GM12878 (cell line): Measurements from ENCODE around the gene TUBB1. TPM values are rescaled to one million over a fixed set of nuclear protein-coding genes. Genes with fewer than 3 reads are reported as not detected.
A peak's percentile ranks its signal among the peaks of the same experiment; 100 is the strongest.

Experiments
- DPF2 ChIP-seq: fragments of 450-650 bp; IDR thresholded peaks from 2 replicates; pipeline ENCODE4 v1.6.1; 2017; ENCODE audit warnings: mild to moderate bottlenecking
- KDM1A ChIP-seq: fragments of 200-600 bp; sonication (generic); IDR thresholded peaks from 2 replicates; pipeline ENCODE4 v1.6.1; 2016; ENCODE audit warnings: borderline replicate concordance
- LARP7 ChIP-seq: fragments of 450-650 bp; IDR thresholded peaks from 2 replicates; pipeline ENCODE4 v1.6.1; 2017; ENCODE audit warnings: mild to moderate bottlenecking
- MXI1 ChIP-seq: fragments of 150-350 bp; IDR thresholded peaks from 2 replicates; pipeline ENCODE4 v1.6.1; 2011; ENCODE audit warnings: low read depth, mild to moderate bottlenecking, inconsistent platforms, low read length, improper control_type of control experiment
- NFXL1 ChIP-seq: fragments of 450-650 bp; IDR thresholded peaks from 2 replicates; pipeline ENCODE4 v1.6.1; 2017; ENCODE audit warnings: antibody characterized with exemption, mild to moderate bottlenecking, borderline replicate concordance
- NRF1 ChIP-seq: conservative IDR thresholded peaks from 2 replicates; pipeline ENCODE4 v1.6.1; 2011; ENCODE audit warnings: mild to moderate bottlenecking, low read depth, low read length, improper control_type of control experiment
- RAD21 ChIP-seq: IDR thresholded peaks from 2 replicates; pipeline ENCODE4 v1.6.1; 2011; ENCODE audit warnings: mild to moderate bottlenecking, low read depth, low read length, moderate library complexity; ENCODE audit not compliant: insufficient read depth
- RELA ChIP-seq: fragments of 450-650 bp; IDR thresholded peaks from 2 replicates; pipeline ENCODE4 v1.8.0; 2014; ENCODE audit warnings: borderline replicate concordance; ENCODE audit not compliant: partially characterized antibody
- SP1 ChIP-seq: IDR thresholded peaks from one replicate; pipeline ENCODE4 v1.6.1; 2011; ENCODE audit warnings: low read depth, low read length
- TARDBP ChIP-seq: IDR thresholded peaks from 2 replicates; pipeline ENCODE4 v1.6.1; 2016; ENCODE audit warnings: borderline replicate concordance
- YY1 ChIP-seq: IDR thresholded peaks from 2 replicates; pipeline ENCODE4 v1.6.1; 2011; ENCODE audit warnings: low read depth, mild to moderate bottlenecking, low read length
- polyA plus RNA-seq, 11 experiments: library from polyadenylated mRNA; depleted of rRNA in 4 of 11; unstranded in 6 of 11; stranded (reverse) in 5 of 11; fragments of >200 nt; fragmentation: Nextera tagmentation in 4 of 11; fragmentation: Illumina TruSeq in 1 of 11; extraction: Ambion mirVana in 4 of 11; extraction: Trizol in 1 of 11; gene quantifications; 1 replicate in 1 of 11; 2 replicates in 10 of 11; pipeline versions ENCODE4 v1.2.1 to v1.2.3, GENCODE V29; 2011 to 2016; ENCODE audit warnings: inconsistent platforms in 2 of 11, missing spikeins in 2 of 11, low read depth in 1 of 11
- total RNA-seq, 4 experiments: library from RNA; depleted of rRNA in 3 of 4; stranded (reverse); fragments of >200 nt in 3 of 4; fragmentation: Illumina TruSeq in 1 of 4; extraction: Trizol in 1 of 4; gene quantifications; 2 replicates each; pipeline versions ENCODE4 v1.2.1 to v1.2.3, GENCODE V29; 2013 to 2021
- TF ChIP-seq, protein P1 (sequence below): fragments of 450-650 bp; formaldehyde crosslinking; IDR thresholded peaks from 2 replicates; pipeline ENCODE4 v1.5.0; 2022; ENCODE audit warnings: mild to moderate bottlenecking, missing genetic modification characterization
- TF ChIP-seq, protein P2 (sequence below): IDR thresholded peaks from 2 replicates; pipeline ENCODE4 v1.6.1; 2012; ENCODE audit warnings: low read length, inconsistent platforms
- TF ChIP-seq, protein P3 (sequence below): fragments of 450-650 bp; IDR thresholded peaks from 2 replicates; pipeline ENCODE4 v1.6.1; 2017; ENCODE audit warnings: mild to moderate bottlenecking, moderate library complexity
- TF ChIP-seq, protein P4 (sequence below), 3 experiments: IDR thresholded peaks in 2 of 3; conservative IDR thresholded peaks in 1 of 3; 2 replicates each; pipeline ENCODE4 v1.5.1; 2011; ENCODE audit warnings: low read depth in 3 of 3, low read length in 3 of 3, mild to moderate bottlenecking in 3 of 3, control low read depth in 2 of 3, moderate library complexity in 2 of 3, inconsistent platforms in 1 of 3, mixed read lengths in 1 of 3; ENCODE audit not compliant: control insufficient read depth in 2 of 3, insufficient read depth in 1 of 3; ENCODE audit errors: extremely low read depth in 1 of 3
- TF ChIP-seq, protein P5 (sequence below): fragments of 450-650 bp; IDR thresholded peaks from 2 replicates; pipeline ENCODE4 v1.6.1; 2016; ENCODE audit warnings: mild to moderate bottlenecking

The TUBB1 gene
- total and polyA plus RNA-seq, 10 of the 15 experiments (the other 5 are each of a cell fraction or from before 2014, with no cell fraction given), result 0.02 to 0.20 (median 0.06) TPM; not detected in 3

DNA sequence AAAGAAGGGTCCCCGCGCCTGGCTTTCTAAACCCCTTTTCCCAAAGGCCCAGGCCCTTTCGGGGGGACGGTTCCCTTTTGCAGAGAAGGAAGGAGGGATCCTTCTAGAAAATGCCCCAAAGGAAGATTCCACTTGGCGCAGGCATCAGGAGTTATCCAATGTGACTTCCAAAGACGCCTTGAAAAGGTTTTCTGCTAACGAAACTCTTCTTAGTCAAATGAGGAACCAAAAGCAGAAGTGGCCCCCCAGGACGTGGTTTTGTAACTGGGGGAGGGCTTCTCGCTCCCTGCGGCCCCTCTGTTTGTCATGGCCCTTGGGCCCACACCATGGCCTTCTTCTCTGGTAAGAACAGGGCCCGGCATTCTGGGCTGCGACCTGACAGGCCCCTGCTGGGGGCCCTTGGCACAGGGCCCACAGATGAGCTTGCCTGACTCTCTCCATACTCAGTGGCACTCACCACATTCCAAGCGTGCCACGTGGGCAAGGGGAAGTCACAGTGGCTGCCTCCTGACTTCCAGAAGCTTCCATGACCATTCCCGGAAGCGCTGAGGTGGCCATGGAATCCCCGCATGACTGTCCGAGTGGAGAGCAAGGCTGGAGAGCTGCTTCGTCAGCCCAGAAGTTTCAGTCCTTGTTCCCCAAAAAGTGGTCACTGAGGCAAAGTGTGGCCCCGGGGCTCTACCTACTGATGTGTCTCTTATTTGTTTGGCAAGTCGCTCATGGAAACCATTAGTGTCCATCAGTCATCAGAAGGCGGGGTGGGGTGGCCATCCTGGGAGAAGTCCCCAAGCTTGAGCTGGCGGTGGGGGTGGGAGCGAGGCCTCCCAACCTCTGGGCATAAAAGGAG lies 11.3 kb upstream of the TUBB1 start (continued):
- TF ChIP-seq, protein P1, sequence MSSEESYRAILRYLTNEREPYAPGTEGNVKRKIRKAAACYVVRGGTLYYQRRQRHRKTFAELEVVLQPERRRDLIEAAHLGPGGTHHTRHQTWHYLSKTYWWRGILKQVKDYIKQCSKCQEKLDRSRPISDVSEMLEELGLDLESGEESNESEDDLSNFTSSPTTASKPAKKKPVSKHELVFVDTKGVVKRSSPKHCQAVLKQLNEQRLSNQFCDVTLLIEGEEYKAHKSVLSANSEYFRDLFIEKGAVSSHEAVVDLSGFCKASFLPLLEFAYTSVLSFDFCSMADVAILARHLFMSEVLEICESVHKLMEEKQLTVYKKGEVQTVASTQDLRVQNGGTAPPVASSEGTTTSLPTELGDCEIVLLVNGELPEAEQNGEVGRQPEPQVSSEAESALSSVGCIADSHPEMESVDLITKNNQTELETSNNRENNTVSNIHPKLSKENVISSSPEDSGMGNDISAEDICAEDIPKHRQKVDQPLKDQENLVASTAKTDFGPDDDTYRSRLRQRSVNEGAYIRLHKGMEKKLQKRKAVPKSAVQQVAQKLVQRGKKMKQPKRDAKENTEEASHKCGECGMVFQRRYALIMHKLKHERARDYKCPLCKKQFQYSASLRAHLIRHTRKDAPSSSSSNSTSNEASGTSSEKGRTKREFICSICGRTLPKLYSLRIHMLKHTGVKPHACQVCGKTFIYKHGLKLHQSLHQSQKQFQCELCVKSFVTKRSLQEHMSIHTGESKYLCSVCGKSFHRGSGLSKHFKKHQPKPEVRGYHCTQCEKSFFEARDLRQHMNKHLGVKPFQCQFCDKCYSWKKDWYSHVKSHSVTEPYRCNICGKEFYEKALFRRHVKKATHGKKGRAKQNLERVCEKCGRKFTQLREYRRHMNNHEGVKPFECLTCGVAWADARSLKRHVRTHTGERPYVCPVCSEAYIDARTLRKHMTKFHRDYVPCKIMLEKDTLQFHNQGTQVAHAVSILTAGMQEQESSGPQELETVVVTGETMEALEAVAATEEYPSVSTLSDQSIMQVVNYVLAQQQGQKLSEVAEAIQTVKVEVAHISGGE (CRISPR knock-in tag), result no peak
- TF ChIP-seq RAD21 (0 out of 2 replicates have a peak, but pooled peaks have one; percentile 2), KDM1A (no peak), NFXL1 (no peak), NRF1 (no peak), SP1 (peak; percentile 80), LARP7 (no peak), TARDBP (no peak; the same call in 1 of the 2 replicates), RELA (no peak), MXI1 (peak; percentile 76), DPF2 (peak; percentile 100), YY1 (peak; percentile 79; the same call in 1 of the 2 replicates)
- TF ChIP-seq, protein P2, sequence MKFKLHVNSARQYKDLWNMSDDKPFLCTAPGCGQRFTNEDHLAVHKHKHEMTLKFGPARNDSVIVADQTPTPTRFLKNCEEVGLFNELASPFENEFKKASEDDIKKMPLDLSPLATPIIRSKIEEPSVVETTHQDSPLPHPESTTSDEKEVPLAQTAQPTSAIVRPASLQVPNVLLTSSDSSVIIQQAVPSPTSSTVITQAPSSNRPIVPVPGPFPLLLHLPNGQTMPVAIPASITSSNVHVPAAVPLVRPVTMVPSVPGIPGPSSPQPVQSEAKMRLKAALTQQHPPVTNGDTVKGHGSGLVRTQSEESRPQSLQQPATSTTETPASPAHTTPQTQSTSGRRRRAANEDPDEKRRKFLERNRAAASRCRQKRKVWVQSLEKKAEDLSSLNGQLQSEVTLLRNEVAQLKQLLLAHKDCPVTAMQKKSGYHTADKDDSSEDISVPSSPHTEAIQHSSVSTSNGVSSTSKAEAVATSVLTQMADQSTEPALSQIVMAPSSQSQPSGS, result peak; percentile 85
- TF ChIP-seq, protein P3, sequence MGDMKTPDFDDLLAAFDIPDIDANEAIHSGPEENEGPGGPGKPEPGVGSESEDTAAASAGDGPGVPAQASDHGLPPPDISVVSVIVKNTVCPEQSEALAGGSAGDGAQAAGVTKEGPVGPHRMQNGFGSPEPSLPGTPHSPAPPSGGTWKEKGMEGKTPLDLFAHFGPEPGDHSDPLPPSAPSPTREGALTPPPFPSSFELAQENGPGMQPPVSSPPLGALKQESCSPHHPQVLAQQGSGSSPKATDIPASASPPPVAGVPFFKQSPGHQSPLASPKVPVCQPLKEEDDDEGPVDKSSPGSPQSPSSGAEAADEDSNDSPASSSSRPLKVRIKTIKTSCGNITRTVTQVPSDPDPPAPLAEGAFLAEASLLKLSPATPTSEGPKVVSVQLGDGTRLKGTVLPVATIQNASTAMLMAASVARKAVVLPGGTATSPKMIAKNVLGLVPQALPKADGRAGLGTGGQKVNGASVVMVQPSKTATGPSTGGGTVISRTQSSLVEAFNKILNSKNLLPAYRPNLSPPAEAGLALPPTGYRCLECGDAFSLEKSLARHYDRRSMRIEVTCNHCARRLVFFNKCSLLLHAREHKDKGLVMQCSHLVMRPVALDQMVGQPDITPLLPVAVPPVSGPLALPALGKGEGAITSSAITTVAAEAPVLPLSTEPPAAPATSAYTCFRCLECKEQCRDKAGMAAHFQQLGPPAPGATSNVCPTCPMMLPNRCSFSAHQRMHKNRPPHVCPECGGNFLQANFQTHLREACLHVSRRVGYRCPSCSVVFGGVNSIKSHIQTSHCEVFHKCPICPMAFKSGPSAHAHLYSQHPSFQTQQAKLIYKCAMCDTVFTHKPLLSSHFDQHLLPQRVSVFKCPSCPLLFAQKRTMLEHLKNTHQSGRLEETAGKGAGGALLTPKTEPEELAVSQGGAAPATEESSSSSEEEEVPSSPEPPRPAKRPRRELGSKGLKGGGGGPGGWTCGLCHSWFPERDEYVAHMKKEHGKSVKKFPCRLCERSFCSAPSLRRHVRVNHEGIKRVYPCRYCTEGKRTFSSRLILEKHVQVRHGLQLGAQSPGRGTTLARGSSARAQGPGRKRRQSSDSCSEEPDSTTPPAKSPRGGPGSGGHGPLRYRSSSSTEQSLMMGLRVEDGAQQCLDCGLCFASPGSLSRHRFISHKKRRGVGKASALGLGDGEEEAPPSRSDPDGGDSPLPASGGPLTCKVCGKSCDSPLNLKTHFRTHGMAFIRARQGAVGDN, result peak; percentile 40
- TF ChIP-seq, protein P4, sequence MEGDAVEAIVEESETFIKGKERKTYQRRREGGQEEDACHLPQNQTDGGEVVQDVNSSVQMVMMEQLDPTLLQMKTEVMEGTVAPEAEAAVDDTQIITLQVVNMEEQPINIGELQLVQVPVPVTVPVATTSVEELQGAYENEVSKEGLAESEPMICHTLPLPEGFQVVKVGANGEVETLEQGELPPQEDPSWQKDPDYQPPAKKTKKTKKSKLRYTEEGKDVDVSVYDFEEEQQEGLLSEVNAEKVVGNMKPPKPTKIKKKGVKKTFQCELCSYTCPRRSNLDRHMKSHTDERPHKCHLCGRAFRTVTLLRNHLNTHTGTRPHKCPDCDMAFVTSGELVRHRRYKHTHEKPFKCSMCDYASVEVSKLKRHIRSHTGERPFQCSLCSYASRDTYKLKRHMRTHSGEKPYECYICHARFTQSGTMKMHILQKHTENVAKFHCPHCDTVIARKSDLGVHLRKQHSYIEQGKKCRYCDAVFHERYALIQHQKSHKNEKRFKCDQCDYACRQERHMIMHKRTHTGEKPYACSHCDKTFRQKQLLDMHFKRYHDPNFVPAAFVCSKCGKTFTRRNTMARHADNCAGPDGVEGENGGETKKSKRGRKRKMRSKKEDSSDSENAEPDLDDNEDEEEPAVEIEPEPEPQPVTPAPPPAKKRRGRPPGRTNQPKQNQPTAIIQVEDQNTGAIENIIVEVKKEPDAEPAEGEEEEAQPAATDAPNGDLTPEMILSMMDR (IDR thresholded peaks at IDR 0.05 in 2 of 3, conservative IDR thresholded peaks at IDR 0.05 in 1 of 3; ENCODE audit: control insufficient read depth in 2 of 3, extremely low read depth in 1 of 3, insufficient read depth in 1 of 3, low read depth in 3 of 3, low read length in 3 of 3), result 0 out of 6 replicates have a peak, but pooled peaks of 1 of the 3 experiments have one; percentile 2
- TF ChIP-seq, protein P5, sequence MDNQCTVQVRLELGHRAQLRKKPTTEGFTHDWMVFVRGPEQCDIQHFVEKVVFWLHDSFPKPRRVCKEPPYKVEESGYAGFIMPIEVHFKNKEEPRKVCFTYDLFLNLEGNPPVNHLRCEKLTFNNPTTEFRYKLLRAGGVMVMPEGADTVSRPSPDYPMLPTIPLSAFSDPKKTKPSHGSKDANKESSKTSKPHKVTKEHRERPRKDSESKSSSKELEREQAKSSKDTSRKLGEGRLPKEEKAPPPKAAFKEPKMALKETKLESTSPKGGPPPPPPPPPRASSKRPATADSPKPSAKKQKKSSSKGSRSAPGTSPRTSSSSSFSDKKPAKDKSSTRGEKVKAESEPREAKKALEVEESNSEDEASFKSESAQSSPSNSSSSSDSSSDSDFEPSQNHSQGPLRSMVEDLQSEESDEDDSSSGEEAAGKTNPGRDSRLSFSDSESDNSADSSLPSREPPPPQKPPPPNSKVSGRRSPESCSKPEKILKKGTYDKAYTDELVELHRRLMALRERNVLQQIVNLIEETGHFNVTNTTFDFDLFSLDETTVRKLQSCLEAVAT, result peak; percentile 76
